ENCODE results near the gene PC.
A peak's percentile ranks its signal among the peaks of the same experiment; 100 is the strongest.

The PC gene

GRCh38 chr11:66883016-66883965, 74.9 kb downstream of the PC start:
- peak; percentile 55 to 62 for DNase-seq

GRCh38 chr11:66882561-66883015, 75.6 kb downstream of the PC start:
- DNase-seq, result no peak

GRCh38 chr11:66881927-66882452, 76.2 kb downstream of the PC start:
- DNase-seq, result no peak

GRCh38 chr11:66881451-66881835, 76.7 kb downstream of the PC start:
- no peak for DNase-seq

- DNase-seq, result no peak
Measured at GRCh38 chr11:66880496-66881450, 77.4 kb downstream of the PC start.

GRCh38 chr11:66879999-66880398, 78.2 kb downstream of the PC start:
- no peak for DNase-seq

- DNase-seq, result no peak
Measured at GRCh38 chr11:66879583-66879982, 78.6 kb downstream of the PC start.

- no peak for DNase-seq
Measured at GRCh38 chr11:66879000-66879399, 79.2 kb downstream of the PC start.

GRCh38 chr11:66878474-66878873, 79.7 kb downstream of the PC start:
- DNase-seq, result no peak

GRCh38 chr11:66877588-66878385, 80.4 kb downstream of the PC start:
- no peak for DNase-seq

- DNase-seq, result no peak
Measured at GRCh38 chr11:66875378-66875777, 82.8 kb downstream of the PC start.

GRCh38 chr11:66874232-66874631, 84.0 kb downstream of the PC start:
- peak in 1 of 2 donors; percentile 12 for DNase-seq

GRCh38 chr11:66871521-66871901, 86.7 kb downstream of the PC start:
- no peak for DNase-seq

GRCh38 chr11:66870616-66871520, 87.3 kb downstream of the PC start:
- DNase-seq, result no peak

- no peak for DNase-seq
Measured at GRCh38 chr11:66870131-66870530, 88.1 kb downstream of the PC start.

- DNase-seq, result no peak
Measured at GRCh38 chr11:66869567-66869870, 88.7 kb downstream of the PC start.

GRCh38 chr11:66868726-66869566, 89.2 kb downstream of the PC start:
- peak; percentile 26 to 53 for DNase-seq

GRCh38 chr11:66868082-66868725, 90.0 kb downstream of the PC start:
- DNase-seq, result no peak

GRCh38 chr11:66867425-66868040, 90.7 kb downstream of the PC start:
- no peak for DNase-seq

Measured in inflammatory macrophage (primary cell).